ENCODE measurements around the gene IL1B. TPM values are rescaled to one million over a fixed set of nuclear protein-coding genes. Genes with fewer than 3 reads are reported as not detected.

Gene IL1B
- total and polyA plus RNA-seq, 2 donors (not counting 3 experiments of a cell fraction or from before 2014, with no cell fraction given) = 0.25 TPM; not detected in 1

DNA sequence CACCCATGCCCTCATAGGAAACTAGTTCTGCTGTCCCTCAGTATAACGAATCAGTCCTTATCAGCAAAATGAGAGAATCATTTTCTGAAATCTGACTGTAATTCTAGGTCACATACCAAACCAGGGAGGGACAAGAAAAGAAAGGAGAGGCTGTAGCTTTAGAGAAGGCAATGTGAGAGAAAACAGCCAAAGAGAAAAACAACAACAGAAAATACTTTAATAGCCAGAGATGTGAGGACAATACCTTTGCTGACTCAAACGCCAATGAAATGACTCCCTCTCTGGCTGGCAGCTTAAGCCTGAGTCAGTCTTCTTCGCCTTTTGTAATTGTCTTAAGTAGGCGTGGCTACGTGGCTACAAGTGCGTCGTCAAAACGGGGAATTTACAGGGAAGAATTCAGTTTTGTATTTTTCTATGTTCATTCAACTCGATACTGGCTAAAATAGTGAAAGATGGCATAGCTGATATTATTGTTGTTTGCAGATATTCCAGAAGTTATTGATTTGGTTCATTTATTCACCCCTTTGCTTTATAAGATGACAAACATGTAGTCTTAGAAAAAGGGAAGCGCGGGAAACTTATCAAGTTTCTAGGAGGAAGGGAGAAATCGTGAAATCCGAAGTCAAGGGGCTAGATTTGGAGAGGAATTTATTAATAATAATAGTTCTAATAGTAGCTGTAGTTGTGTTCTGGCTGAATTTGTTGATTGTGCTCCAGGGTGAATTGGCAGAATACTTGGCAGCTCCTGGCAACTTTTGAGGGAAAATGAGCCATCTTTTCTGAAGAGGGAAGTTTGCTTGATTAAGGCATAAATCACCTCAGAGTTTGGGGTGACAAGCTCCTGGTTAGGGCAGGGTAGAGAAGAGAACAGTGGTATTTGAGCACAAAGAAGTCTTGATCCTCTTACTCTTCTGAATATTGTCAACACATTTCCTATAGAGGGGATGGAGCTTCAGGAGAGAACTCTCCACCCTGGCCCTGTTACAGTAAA is 52.1 kb downstream of the IL1B start, which contains the start of gene IL1A:
Gene IL1A (minus strand): TSS at position 295 of the 991 bp plus-strand sequence. CDS start 723 bp downstream, outside the sequence.
- DNase-seq (ENCODE audit: low read depth, low spot score) (peak; percentile 73), FAIRE-seq (peak; percentile 79)
- peak within 1 kb of the TSS; percentile 73 for H3K27ac ChIP-seq (ENCODE audit: insufficient read depth, low read depth, low read length)
- BruUV-seq (replicated peaks) = TSS peak; percentile 74
- intact Hi-C loops (cut with micrococcal nuclease) = no loop called here
- no peaks in the 10 kb centered on the region for H3K36me3 ChIP-seq (ENCODE audit: control insufficient read depth in 2 of 2, extremely low read depth in 1 of 2, insufficient read depth in 2 of 2, low read length in 2 of 2)
- H3K79me2 ChIP-seq (ENCODE audit: control insufficient read depth, insufficient read depth, low read length) = no peaks in the 10 kb centered on the region
- peaks cover 43% of the 10 kb centered on the region for H3K4me1 ChIP-seq (ENCODE audit: control insufficient read depth, extremely low read depth, insufficient read depth, low read length)
- H3K9me1 ChIP-seq (replicated peaks; ENCODE audit: control insufficient read depth, extremely low read depth, insufficient read depth, low read length) = no peaks in the 10 kb centered on the region
- no peaks in the 10 kb centered on the region for H3K9me3 ChIP-seq (replicated peaks; ENCODE audit: control insufficient read depth, insufficient read depth, low read length)
- H2AFZ ChIP-seq (ENCODE audit: low read depth, low read length) = peak within 1 kb of the TSS; percentile 83
- POLR2A ChIA-PET = no interaction called here
- H3K4me2 ChIP-seq (ENCODE audit: insufficient read depth, low read length) = peak within 1 kb of the TSS; percentile 80
- dilution Hi-C loops (cut with MboI; ENCODE audit: extremely low pct_ligation_motif_present, low sequenced_read_pairs) = no loop called here
- CTCF ChIA-PET = interaction anchor here (1.2 to 3.6 kb wide), 8 partner anchors 9 to 157 kb away, joined by 3 to 14 read pairs (median 6); no protein-coding TSS in a partner anchor
- peak within 1 kb of the TSS in 1 of 3 experiments; percentile 37 for H3K4me3 ChIP-seq (replicated peaks in 1 of 3; ENCODE audit: insufficient read depth in 1 of 3, low read depth in 1 of 3, low read length in 3 of 3)
- peak within 1 kb of the TSS; percentile 38 for H3K9ac ChIP-seq (replicated peaks; ENCODE audit: extremely low read depth, insufficient read depth, low read length)
- no peaks in the 10 kb centered on the region for H4K20me1 ChIP-seq (replicated peaks; ENCODE audit: control insufficient read depth, extremely low read depth, insufficient read depth, low read length)
- TF ChIP-seq JUN (IDR thresholded peaks at IDR 0.05; ENCODE audit: borderline replicate concordance, insufficient read depth, insufficient read length, low read depth) (peak; percentile 41), MYC (IDR thresholded peaks at IDR 0.05; ENCODE audit: low read depth, low read length) (no peak), EZH2 (IDR thresholded peaks at IDR 0.05; ENCODE audit: borderline replicate concordance, low read depth, low read length, severe bottlenecking) (no peak), GATA2 (IDR thresholded peaks at IDR 0.05; ENCODE audit: insufficient read depth, insufficient read length, low read depth, low read length) (no peak), POLR2AphosphoS5 (IDR thresholded peaks at IDR 0.05; ENCODE audit: insufficient read depth, low read depth, low read length) (peak; percentile 20), FOS (IDR thresholded peaks at IDR 0.05; ENCODE audit: borderline replicate concordance, insufficient read depth, low read length) (peak; percentile 55), POLR2A (IDR thresholded peaks at IDR 0.05; ENCODE audit: low read depth, low read length) (no peak)
- TF ChIP-seq, protein P1, sequence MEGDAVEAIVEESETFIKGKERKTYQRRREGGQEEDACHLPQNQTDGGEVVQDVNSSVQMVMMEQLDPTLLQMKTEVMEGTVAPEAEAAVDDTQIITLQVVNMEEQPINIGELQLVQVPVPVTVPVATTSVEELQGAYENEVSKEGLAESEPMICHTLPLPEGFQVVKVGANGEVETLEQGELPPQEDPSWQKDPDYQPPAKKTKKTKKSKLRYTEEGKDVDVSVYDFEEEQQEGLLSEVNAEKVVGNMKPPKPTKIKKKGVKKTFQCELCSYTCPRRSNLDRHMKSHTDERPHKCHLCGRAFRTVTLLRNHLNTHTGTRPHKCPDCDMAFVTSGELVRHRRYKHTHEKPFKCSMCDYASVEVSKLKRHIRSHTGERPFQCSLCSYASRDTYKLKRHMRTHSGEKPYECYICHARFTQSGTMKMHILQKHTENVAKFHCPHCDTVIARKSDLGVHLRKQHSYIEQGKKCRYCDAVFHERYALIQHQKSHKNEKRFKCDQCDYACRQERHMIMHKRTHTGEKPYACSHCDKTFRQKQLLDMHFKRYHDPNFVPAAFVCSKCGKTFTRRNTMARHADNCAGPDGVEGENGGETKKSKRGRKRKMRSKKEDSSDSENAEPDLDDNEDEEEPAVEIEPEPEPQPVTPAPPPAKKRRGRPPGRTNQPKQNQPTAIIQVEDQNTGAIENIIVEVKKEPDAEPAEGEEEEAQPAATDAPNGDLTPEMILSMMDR (IDR thresholded peaks at IDR 0.05; ENCODE audit: extremely low read depth in 1 of 2, insufficient read depth in 1 of 2, low read depth in 1 of 2, low read length in 2 of 2) = no peak
- TF ChIP-seq, protein P2, sequence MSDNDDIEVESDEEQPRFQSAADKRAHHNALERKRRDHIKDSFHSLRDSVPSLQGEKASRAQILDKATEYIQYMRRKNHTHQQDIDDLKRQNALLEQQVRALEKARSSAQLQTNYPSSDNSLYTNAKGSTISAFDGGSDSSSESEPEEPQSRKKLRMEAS (IDR thresholded peaks at IDR 0.05; ENCODE audit: insufficient read depth, insufficient read length) = no peak
- no peaks in the 10 kb centered on the region for H3K27me3 ChIP-seq (ENCODE audit: control insufficient read depth in 2 of 2, insufficient read depth in 2 of 2, low read length in 2 of 2)
